NT2/D1 (cell line): ENCODE results near the gene ADARB2.

Experiments used
- SUZ12 ChIP-seq: IDR thresholded peaks from 2 replicates; pipeline ENCODE4 v1.6.1; 2011; ENCODE audit not compliant: insufficient read length, insufficient read depth; ENCODE audit errors: extremely low read depth
- YY1 ChIP-seq: IDR thresholded peaks from 2 replicates; pipeline ENCODE4 v1.6.1; 2011; ENCODE audit not compliant: insufficient read length, insufficient read depth

DNA sequence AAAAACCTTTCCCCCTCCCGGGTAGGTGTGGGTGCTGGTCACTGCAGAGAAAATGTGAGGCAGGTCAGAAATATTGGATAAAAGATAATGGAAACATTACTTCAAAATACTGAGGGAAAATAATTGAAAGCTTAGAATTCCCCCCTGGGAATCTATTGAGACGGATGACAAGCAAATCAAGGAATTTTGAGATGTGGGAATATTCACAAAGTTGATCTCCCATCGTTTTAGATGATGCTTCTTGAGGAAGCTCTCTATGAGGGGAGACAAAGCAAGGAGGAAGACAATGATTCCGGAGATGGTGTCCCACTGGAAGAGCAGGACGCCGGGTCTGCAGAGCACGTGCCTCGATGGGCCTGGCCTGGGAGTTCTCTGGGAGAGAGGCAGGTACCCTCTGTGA is 470.2 kb downstream of the ADARB2 start:
- TF ChIP-seq YY1 (no peak), SUZ12 (no peak)
